Endothelial cell of umbilical vein (primary cell): Measurements from ENCODE around the gene PRPF39.
"Not testable (repeated sequence)": the region's sequence is repeated elsewhere in the genome, so short reads cannot be mapped to it uniquely, and the experiment has no call there.

Experiments used
- EZH2 ChIP-seq: IDR thresholded peaks from 2 replicates; pipeline ENCODE4 v1.6.1; 2012; ENCODE audit warnings: borderline replicate concordance, low read depth, mild to moderate bottlenecking, moderate library complexity, low read length, inconsistent platforms; ENCODE audit not compliant: severe bottlenecking
- FOS ChIP-seq: IDR thresholded peaks from 2 replicates; pipeline ENCODE4 v1.6.1; 2011; ENCODE audit warnings: mild to moderate bottlenecking, low read length, moderate library complexity, borderline replicate concordance; ENCODE audit not compliant: insufficient read depth
- GATA2 ChIP-seq: IDR thresholded peaks from 2 replicates; pipeline ENCODE4 v1.7.0; 2011; ENCODE audit warnings: low read depth, mild to moderate bottlenecking, moderate library complexity, mixed read lengths, low read length; ENCODE audit not compliant: insufficient read length, insufficient read depth
- JUN ChIP-seq: IDR thresholded peaks from 2 replicates; pipeline ENCODE4 v1.6.1; 2011; ENCODE audit warnings: borderline replicate concordance, low read depth; ENCODE audit not compliant: insufficient read length, insufficient read depth
- MAX ChIP-seq: IDR thresholded peaks from 2 replicates; pipeline ENCODE4 v1.6.1; 2011; ENCODE audit not compliant: insufficient read depth, insufficient read length
- POLR2A ChIP-seq: IDR thresholded peaks from 2 replicates; pipeline ENCODE4 v1.6.1; 2012; ENCODE audit warnings: low read depth, mild to moderate bottlenecking, control low read depth, low read length
- POLR2AphosphoS5 ChIP-seq: IDR thresholded peaks from 2 replicates; pipeline ENCODE4 v1.6.1; 2012; ENCODE audit warnings: low read depth, mild to moderate bottlenecking, control low read depth, low read length, moderate library complexity; ENCODE audit not compliant: insufficient read depth
- TF ChIP-seq, protein P1 (sequence below), 2 donors: IDR thresholded peaks; 1 replicate in 1 of 2; 2 replicates in 1 of 2; pipeline ENCODE4 v1.5.1; 2011; ENCODE audit warnings: low read length in 2 of 2, mild to moderate bottlenecking in 2 of 2, moderate library complexity in 2 of 2, control low read depth in 1 of 2, inconsistent platforms in 1 of 2, low read depth in 1 of 2; ENCODE audit not compliant: insufficient read depth in 1 of 2; ENCODE audit errors: extremely low read depth in 1 of 2

DNA sequence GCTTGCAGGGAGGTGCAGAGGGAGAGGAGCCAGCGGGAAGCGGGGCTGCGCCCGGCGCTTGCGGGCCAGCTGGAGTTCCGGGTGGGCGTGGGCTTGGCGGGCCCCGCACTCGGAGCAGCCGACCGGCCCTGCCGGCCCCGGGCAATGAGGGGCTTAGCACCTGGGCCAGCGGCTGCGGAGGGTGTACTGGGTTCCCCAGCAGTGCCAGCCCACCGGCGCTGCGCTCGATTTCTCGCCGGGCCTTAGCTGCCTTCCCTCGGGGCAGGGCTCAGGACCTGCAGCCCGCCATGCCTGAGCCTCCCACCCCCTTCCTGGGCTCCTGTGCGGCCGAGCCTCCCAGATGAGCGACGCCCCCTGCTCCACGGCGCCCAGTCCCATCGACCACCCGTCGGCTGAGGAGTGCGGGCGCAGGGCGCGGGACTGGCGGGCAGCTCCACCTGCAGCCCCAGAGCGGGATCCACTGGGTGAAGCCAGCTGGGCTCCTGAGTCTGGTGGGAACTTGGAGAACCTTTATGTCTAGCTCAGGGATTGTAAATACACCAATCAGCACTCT lies 3.4 kb upstream of the PRPF39 start:
- TF ChIP-seq, protein P1, sequence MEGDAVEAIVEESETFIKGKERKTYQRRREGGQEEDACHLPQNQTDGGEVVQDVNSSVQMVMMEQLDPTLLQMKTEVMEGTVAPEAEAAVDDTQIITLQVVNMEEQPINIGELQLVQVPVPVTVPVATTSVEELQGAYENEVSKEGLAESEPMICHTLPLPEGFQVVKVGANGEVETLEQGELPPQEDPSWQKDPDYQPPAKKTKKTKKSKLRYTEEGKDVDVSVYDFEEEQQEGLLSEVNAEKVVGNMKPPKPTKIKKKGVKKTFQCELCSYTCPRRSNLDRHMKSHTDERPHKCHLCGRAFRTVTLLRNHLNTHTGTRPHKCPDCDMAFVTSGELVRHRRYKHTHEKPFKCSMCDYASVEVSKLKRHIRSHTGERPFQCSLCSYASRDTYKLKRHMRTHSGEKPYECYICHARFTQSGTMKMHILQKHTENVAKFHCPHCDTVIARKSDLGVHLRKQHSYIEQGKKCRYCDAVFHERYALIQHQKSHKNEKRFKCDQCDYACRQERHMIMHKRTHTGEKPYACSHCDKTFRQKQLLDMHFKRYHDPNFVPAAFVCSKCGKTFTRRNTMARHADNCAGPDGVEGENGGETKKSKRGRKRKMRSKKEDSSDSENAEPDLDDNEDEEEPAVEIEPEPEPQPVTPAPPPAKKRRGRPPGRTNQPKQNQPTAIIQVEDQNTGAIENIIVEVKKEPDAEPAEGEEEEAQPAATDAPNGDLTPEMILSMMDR (IDR thresholded peaks at IDR 0.05; ENCODE audit: extremely low read depth in 1 of 2, insufficient read depth in 1 of 2, low read depth in 1 of 2, low read length in 2 of 2): not testable (repeated sequence)
- TF ChIP-seq POLR2A, POLR2AphosphoS5, EZH2, MAX, JUN, GATA2, FOS: not testable (repeated sequence)
